Measurements from ENCODE around the gene LRRFIP1.
"Not testable (repeated sequence)": the region's sequence is repeated elsewhere in the genome, so short reads cannot be mapped to it uniquely, and the experiment has no call there.

The LRRFIP1 gene

GRCh38 chr2:237685408-237685807 lies 58.0 kb downstream of the LRRFIP1 start:
- no peak for DNase-seq (ENCODE audit: low read depth in 2 of 2)

- no peak for DNase-seq (ENCODE audit: low read depth in 2 of 2)
These were observed 59.3 kb downstream of the LRRFIP1 start for GRCh38 chr2:237686659-237687136.

- DNase-seq (ENCODE audit: low read depth in 2 of 2), result no peak
These were observed 60.7 kb downstream of the LRRFIP1 start for GRCh38 chr2:237688081-237688480.

DNA sequence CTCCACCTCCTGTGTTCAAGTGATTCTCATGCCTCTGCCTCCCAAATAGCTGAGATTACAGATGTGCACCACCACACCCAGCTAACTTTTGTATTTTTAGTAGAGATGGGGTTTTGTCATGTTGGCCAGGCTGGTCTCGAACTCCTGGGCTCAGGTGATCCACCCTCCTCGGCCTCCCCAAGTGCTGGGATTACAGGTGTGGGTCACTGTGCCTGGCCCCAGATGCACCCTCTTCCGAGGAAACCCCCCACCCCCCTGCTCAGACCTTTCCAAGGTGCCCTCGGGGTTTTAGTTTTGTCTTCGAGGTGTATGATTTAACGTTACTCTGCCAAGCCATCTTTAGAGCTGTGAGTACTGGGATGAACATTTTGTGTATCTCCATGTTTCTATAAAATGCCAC lies 61.2 kb downstream of the LRRFIP1 start:
- DNase-seq (ENCODE audit: low read depth in 2 of 2), result not testable (repeated sequence)

GRCh38 chr2:237689336-237690131 lies 62.1 kb downstream of the LRRFIP1 start:
- DNase-seq (ENCODE audit: low read depth in 2 of 2), result no peak

DNA sequence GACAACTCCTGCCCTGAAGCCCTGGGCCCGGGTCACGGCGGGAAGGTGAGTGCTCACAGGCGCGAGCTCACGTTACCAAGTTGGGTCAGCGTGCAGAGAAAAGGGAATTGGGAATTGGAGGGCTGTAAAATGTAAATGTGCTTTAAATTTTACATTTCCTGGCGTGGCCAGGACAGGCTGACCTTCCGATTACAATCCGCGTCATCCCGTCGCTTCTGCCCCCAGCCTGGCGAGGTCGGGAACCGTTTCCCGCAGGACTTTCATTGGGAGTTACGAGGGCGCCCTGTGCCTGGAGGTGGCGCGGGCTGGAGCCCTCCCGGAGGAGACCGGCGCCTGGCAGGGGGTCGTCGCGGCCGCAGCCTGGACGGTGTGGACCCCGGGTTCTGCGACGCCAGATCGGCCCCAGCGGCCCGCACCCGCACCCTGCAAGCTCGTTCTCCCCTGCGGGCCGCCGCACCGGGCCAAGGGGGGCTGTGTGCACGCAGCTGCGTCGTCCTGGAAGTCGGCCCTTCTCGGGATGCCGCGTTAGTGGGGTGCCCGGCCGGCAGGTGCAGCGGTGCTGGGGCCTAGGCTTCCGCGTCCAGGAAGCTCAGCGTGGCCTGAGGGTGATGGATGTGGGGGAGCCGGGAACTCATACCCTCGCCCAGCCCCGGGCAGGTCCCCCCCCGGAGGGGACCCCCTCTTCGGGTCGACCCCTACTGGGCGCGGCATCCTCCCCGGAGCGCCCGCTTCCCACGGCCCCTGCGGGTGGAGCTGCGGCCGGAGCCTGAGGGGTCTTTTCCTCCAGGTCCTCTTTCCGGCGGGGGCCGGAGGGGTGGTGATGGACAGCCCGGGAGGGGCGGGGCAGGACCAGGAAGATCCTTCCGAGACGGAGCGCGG lies 63.9 kb downstream of the LRRFIP1 start:
- no peak for DNase-seq (ENCODE audit: low read depth in 2 of 2)

DNA sequence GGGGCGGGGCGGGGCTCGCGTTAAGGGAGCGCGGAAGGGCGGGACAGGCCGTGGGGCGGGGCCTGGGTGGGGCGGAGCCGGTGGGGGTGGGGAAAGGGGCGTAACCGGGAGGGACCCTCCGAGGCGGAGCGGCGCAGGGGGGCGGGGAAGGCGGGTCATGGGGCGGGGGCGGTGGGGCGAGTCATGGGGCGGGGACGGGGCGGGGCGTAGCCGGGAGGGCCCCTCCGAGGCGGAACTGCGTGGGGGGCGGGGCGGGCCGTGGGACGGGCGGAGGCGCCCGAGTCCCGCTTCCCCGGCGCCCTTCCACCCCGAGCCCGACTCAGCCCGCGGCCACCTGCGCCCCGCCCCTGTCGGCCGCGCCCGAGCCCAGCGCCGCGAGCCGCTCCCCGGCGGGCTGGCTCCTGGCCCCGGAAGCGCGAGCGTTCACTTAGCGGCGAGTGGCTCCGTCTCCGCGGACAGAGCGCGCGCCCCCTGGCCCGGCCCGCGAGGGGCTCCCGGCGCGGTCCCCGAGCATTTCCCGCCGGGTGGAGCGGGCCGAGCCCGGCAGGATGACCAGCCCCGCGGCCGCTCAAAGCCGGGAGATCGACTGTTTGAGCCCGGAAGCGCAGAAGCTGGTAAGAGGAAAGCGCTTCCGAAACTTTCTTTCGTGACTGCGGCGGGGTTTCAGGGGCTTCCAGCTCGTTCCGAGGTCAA lies 64.7 kb downstream of the LRRFIP1 start:
- DNase-seq (ENCODE audit: low read depth in 2 of 2), result peak; percentile 93 to 97

GRCh38 chr2:237692601-237693290 lies 65.4 kb downstream of the LRRFIP1 start:
- DNase-seq (ENCODE audit: low read depth in 2 of 2), result no peak

DNA sequence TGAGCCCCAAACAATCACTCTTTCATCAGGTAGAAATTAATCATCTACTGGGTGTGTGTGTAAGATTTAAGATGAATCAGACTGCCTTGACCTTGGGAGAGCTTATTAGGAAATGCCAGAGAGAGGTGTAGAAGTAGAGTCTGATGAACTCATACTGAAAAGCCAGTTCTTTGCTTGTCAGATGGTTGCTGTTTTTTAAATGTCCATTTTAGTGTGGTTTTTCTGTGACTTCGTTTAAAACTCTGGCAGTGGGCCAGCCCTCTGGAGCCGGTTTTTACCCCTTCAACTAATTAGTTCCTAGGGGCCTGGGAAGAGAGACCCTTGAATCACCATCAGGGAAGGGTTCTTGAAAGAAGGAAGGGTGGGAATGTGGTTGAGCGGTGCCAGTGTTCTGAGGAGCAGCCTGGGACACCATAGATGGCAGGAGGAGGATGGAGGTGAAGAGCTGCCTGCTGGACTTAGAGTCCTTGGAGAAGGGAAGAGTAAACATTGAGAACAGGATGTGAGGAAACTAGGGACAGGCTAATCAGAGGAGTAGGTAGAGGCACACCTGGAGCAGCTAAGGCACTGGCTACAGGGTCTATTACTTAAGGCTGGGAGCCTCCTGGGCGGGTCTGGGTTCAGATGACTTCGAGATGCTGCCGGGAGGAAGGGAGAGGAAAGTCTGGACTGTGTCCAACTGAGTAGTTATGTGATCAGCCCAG lies 66.1 kb downstream of the LRRFIP1 start:
- DNase-seq (ENCODE audit: low read depth in 2 of 2), result no peak

DNA sequence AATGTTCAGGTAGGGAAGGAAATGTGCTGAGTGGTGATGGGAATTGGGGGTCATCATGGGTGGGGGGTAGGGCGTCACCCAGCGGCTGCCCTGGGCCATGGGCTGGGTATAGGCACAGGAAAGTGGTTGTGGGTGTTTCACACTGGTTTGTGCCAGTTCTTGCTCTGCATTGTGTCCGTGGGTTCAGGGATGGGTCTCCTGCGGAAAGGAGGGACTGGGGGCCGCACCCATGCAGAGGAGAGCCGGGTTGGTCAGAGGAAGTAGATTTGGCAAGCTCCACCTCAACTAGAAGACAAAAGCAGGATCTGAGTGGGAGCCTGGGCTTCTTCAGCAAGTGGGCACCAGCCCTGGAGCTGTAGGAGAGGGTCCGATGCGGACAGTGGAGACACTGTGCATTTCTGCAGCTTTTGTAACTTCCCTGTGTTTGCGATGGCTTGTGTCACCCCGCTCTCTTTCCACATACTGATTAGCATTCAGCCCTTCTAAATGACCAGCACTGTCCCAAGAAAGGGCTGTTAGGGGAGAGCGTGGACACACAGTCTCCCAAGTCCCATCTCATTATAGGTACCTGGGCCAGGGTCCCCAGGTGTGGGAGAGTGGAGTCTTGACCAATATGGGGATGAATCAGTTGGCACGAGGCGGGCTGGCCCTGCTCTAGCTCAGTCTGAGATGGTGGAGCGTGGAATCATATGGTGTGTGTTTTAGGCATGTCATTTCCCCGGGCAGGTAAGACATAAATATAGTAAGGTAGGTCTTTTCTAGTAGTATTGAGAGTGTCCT lies 67.2 kb downstream of the LRRFIP1 start:
- no peak for DNase-seq (ENCODE audit: low read depth in 2 of 2)

- no peak for DNase-seq (ENCODE audit: low read depth in 2 of 2)
These were observed 67.9 kb downstream of the LRRFIP1 start for GRCh38 chr2:237695201-237695780.

DNA sequence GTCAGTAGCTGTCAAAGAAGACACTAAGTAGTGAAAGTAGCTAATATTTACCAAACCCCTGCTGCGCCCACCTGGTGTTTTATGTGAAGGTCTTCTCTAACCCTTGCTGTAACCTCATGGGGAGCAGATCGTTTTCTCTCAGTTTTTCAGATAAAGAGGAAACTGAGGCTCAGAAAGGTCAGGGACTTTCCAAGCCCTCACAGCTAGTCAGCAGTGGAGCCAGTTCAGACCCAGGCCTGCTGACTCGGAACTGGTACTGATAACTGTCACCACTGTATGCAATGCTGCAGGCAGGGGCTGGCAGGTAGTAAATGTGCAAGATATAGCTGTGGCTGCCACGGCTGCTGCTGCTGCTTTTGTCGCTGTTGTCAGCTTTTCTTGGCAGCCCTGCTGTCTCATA lies 69.1 kb downstream of the LRRFIP1 start:
- DNase-seq (ENCODE audit: low read depth in 2 of 2), result no peak

DNA sequence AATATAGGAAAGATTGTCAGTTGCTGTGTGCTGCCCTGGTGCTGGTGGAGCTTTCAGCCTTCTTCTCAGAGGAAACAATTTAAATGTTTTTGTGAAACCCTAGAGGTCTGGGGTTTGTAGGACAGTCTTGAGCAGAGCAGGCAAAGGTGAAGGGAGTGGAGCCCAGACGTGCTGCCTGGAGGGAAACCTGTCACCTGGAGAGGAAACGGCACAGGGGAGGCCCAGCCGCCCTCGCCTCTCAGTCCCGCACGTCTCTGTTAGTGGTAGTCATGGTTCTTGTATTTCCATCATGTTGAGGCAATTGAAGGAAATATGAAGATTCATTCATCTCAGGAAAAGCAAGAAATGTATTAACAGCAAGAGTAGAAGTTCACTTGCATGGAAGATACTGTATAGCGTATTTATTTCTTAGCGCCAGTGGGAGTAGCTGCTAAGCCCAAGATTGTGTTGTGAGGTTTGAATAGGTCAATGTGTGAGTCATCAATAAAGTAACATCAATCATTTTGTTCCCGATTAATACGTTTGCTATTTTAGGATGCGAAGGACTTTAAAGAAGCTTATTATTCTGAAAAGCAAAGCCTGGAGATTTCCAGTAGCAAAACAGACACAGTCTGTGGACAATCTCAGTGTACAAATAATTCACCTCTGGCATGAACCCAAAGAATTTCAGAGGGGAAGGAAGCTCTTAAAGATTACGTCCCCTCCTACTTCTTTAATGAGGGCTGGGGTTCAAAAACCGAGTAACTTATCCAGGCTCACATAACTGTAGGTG lies 70.4 kb downstream of the LRRFIP1 start:
- no peak for DNase-seq (ENCODE audit: low read depth in 2 of 2)

DNA sequence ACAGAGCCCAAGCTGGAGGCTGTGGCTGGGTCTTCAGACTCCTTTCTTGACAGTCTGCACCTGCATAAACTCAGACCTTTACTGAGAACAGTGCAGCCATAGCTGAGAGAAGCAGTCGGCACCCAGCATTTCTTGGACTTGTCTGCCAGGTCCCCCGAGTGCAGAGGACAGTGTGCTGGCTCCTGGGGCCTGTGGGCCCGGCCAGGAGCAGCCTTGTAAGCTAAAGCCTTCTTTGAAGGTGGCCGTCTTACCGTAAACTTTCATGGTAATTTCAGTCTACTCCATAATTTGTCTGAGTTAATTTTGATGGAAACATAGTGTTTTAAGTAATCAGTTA lies 70.9 kb downstream of the LRRFIP1 start:
- no peak for DNase-seq (ENCODE audit: low read depth in 2 of 2)

GRCh38 chr2:237699870-237700511 lies 72.6 kb downstream of the LRRFIP1 start:
- no peak for DNase-seq (ENCODE audit: low read depth in 2 of 2)

GRCh38 chr2:237700512-237701032 lies 73.2 kb downstream of the LRRFIP1 start:
- DNase-seq (ENCODE audit: low read depth in 2 of 2), result peak; percentile 72 to 79

GRCh38 chr2:237701033-237701858 lies 73.9 kb downstream of the LRRFIP1 start:
- DNase-seq (ENCODE audit: low read depth in 2 of 2), result no peak
